ENCODE data around the gene H1-8. TPM values are rescaled to one million over a fixed set of nuclear protein-coding genes. Genes with fewer than 3 reads are reported as not detected.

H1-8 gene
- total RNA-seq, 1 experiment from 2014 or later: not detected

DNA sequence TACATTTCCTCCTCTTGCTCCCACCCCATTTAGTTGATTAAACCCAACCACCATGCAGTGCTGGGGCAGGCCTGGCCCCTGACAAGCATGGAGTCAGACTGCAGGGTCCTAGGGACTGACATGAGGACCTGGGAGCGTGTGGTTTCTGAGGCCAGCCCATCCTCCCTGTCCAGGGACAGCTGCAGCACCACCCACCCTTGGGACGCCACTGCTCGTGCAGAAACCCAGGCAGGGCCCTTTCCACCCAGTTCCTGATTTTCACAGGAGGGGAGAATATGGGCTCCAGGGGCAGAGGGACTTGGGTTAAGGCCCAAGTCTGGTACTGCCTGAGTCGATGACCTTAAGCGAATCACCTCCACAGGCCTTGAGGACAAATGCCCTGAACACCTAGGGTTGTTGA, 39.8 kb downstream of the H1-8 start:
- no peaks in the 10 kb centered on the region for H3K4me1 ChIP-seq (ENCODE audit: control insufficient read depth in 1 of 2, insufficient read depth in 2 of 2, low read length in 2 of 2)
- ATAC-seq: no peak
- no peaks in the 10 kb centered on the region for H3K9me3 ChIP-seq (ENCODE audit: control insufficient read depth in 1 of 2, insufficient read depth in 1 of 2, low read depth in 1 of 2, low read length in 2 of 2)
- RAD21 ChIA-PET (ENCODE audit: low non-redundant PET in 1 of 2, low total read pairs in 2 of 2, uncharacterized antibody in 2 of 2, unreplicated experiment in 2 of 2): no interaction called here
- TF ChIP-seq SRF (IDR thresholded peaks at IDR 0.05; ENCODE audit: low read depth): no peak
- TF ChIP-seq, protein P1, sequence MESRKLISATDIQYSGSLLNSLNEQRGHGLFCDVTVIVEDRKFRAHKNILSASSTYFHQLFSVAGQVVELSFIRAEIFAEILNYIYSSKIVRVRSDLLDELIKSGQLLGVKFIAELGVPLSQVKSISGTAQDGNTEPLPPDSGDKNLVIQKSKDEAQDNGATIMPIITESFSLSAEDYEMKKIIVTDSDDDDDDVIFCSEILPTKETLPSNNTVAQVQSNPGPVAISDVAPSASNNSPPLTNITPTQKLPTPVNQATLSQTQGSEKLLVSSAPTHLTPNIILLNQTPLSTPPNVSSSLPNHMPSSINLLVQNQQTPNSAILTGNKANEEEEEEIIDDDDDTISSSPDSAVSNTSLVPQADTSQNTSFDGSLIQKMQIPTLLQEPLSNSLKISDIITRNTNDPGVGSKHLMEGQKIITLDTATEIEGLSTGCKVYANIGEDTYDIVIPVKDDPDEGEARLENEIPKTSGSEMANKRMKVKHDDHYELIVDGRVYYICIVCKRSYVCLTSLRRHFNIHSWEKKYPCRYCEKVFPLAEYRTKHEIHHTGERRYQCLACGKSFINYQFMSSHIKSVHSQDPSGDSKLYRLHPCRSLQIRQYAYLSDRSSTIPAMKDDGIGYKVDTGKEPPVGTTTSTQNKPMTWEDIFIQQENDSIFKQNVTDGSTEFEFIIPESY (IDR thresholded peaks at IDR 0.05; ENCODE audit: extremely low read depth, insufficient replicate concordance, low read length): no peak
- TF ChIP-seq, protein P2, sequence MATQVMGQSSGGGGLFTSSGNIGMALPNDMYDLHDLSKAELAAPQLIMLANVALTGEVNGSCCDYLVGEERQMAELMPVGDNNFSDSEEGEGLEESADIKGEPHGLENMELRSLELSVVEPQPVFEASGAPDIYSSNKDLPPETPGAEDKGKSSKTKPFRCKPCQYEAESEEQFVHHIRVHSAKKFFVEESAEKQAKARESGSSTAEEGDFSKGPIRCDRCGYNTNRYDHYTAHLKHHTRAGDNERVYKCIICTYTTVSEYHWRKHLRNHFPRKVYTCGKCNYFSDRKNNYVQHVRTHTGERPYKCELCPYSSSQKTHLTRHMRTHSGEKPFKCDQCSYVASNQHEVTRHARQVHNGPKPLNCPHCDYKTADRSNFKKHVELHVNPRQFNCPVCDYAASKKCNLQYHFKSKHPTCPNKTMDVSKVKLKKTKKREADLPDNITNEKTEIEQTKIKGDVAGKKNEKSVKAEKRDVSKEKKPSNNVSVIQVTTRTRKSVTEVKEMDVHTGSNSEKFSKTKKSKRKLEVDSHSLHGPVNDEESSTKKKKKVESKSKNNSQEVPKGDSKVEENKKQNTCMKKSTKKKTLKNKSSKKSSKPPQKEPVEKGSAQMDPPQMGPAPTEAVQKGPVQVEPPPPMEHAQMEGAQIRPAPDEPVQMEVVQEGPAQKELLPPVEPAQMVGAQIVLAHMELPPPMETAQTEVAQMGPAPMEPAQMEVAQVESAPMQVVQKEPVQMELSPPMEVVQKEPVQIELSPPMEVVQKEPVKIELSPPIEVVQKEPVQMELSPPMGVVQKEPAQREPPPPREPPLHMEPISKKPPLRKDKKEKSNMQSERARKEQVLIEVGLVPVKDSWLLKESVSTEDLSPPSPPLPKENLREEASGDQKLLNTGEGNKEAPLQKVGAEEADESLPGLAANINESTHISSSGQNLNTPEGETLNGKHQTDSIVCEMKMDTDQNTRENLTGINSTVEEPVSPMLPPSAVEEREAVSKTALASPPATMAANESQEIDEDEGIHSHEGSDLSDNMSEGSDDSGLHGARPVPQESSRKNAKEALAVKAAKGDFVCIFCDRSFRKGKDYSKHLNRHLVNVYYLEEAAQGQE (IDR thresholded peaks at IDR 0.05; ENCODE audit: low read depth): no peak
- TF ChIP-seq EZH2phosphoT487 (IDR thresholded peaks at IDR 0.05; ENCODE audit: borderline replicate concordance): no peak
- TF ChIP-seq RAD21 (IDR thresholded peaks at IDR 0.05; ENCODE audit: low read depth): no peak
- intact Hi-C loops (cut with micrococcal nuclease): no loop called here
- H3K27me3 ChIP-seq (ENCODE audit: insufficient read depth, low read length): no peaks in the 10 kb centered on the region
- CTCF ChIA-PET: no interaction called here
- POLR2A ChIA-PET: no interaction called here
- no peaks in the 10 kb centered on the region for H3K9me2 ChIP-seq (ENCODE audit: insufficient read depth)
- no peaks in the 10 kb centered on the region; a peak in 1 of 4 replicates for H3K36me3 ChIP-seq (ENCODE audit: control insufficient read depth in 1 of 2, insufficient read depth in 2 of 2, low read length in 2 of 2)
- no peak overlapping the region for H2AFZ ChIP-seq (ENCODE audit: low read depth, low read length, poor library complexity, severe bottlenecking)
- no peak overlapping the region for H3K4me2 ChIP-seq (ENCODE audit: low read length)
- H3K4me3 ChIP-seq (replicated peaks in 1 of 2; ENCODE audit: low read depth in 1 of 2, low read length in 2 of 2): no peak overlapping the region
- no peak for DNase-seq (ENCODE audit: low read depth, low spot score)
- no peak overlapping the region for H3K9ac ChIP-seq (ENCODE audit: low read length)
- no peaks in the 10 kb centered on the region for H3K79me2 ChIP-seq (ENCODE audit: insufficient read depth, low read length)
- H4K20me1 ChIP-seq (ENCODE audit: insufficient read depth): no peaks in the 10 kb centered on the region
- H3K27ac ChIP-seq (ENCODE audit: low read depth, low read length): no peak overlapping the region
- BruUV-seq (replicated peaks): no TSS peak
